ENCODE data around the gene PBX1.

PBX1 gene

DNA sequence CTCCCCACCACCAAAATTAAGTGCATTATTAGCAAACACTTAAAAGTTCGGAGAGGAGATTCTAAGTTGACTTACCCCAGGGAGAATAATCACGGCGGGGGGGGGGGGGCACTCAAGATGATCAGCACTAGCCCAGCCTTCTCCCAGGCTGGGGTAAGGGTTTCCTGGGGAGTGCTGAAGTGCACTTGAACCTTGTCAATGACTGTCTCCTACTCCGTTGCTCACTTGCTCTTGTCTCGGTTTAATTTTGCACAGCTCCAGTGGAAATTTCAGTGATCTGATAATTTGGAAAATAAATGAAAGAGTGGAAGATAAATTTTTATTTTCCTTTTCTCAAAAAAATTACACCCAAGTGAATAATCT lies 59.2 kb downstream of the PBX1 start:
- no peak for DNase-seq (ENCODE audit: low spot score)

GRCh38 chr1:164619006-164619784 lies 60.2 kb downstream of the PBX1 start:
- no peak for DNase-seq (ENCODE audit: low spot score)

- DNase-seq (ENCODE audit: low spot score): no peak
Measured at GRCh38 chr1:164622068-164622845, 63.3 kb downstream of the PBX1 start.

- DNase-seq (ENCODE audit: low spot score): no peak
Measured at GRCh38 chr1:164623805-164624204, 64.8 kb downstream of the PBX1 start.

DNA sequence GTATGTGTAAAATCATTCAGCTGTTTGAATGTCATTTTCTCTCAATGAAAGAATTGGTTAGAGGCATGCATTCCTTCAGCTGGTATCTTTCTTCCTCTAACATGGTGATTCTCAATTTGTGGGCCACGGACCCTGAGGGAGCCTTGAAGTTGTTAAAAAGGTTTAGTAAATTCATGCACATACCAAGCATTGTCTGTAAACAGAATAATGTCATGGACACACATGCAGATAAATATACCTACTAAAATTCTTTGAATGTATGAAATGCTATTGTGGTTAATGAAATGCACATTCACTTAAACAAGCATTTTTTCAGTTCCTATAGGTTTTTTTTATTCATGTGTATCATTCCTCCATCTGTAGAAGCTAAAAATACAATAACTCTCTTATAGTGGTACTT lies 65.4 kb downstream of the PBX1 start:
- DNase-seq (ENCODE audit: low spot score): no peak

DNA sequence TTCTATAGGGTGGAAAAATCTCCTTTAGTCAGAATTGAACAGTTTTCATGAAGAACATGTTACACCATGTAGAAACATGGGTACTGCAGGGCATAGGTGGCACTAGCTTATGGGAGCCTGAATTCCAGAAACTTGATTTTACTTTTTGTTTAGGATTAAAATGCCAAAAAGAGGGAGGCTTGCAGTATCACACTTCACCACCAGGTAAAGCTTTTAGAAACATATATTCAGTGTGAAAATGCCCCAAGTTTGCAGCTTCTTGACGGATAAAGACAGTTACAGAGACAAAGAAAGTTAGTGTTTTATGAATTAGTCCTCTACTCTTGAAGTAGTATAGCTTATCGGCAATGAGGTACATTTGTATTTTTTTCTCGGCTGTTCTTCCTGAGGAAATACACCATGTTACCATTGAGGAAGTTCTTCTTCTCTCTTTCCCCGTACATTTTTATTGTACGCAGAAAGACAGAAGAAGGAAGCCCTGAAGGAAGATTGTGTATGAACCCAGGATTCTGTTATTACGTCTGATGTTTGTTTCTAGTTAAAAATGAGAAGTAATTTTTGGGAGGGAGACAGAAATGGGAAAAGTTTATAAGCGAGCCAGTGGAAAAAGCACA lies 66.1 kb downstream of the PBX1 start:
- DNase-seq (ENCODE audit: low spot score): no peak

DNA sequence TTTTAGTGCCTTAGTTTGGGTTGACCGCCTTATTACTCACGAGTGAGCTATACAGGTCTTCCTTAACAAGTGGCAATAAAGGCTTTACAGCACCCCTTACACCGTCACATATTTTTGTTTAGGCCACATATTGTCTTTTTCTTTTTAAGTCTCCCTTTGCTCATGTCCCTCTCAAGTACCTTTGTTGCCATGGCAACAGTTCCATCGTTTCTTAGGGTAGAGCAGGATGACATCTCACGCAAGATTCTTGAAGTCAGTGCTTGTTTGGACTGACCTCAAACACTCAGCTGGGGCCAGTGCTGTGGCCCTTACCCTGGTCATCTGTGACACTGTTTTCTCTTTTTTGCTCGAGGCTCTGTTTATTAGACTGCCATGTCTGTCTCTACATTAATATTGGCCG lies 69.8 kb downstream of the PBX1 start:
- no peak for DNase-seq (ENCODE audit: low spot score)

DNA sequence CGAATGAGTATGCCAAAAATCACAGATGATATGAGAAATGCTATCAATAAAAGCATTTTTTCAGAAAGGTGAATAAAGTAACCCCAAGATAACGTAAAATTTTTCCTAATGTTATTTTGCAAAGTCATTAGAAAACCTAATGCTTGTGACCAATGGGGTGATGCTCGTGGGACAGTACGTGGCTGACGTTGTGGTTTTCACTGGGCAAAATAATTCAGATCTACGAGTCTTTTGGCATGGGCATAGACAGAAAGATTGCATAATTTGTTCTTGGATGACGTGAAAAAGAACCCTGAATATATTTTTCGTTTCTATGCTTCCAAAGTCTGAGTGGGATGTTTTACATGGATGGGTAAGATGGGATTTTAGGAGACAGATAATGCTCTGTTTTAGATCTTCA lies 71.0 kb downstream of the PBX1 start:
- no peak for DNase-seq (ENCODE audit: low spot score)

DNA sequence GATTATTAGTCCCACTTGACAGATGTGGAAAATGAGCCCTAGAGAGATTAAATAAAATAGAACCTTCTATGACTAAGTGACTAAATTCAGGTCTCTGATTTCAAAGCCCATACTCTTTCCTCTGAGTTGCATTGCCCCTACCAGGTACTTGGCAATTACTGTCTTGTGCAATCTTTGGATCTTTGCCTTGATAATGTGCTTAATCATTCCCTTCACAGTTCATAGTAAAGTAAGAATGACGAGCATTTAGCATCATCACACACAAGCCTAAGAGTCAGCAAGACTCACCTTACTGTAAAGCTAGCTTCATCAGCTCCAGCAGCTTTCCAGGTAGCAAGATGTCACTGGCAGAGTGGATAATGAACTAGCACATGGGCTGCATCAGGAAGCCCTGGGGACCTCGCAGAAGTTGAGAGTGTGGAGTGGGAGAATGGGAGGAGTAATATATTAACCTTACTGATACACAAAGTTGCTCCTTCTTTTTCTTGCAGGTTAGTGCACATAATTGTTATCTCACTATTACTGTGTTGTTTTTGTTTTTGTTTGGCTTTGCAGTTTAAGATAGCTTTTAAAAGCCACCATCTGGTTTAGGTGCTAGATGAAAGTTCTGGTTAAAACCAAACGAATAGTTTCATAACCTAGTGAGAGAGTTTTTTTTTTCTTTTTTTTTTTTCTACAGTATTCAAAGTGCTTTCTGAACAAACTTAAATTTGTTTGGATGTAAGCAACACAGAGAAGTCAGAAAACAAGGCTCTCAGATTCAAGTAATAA lies 71.8 kb downstream of the PBX1 start:
- no peak for DNase-seq (ENCODE audit: low spot score)

GRCh38 chr1:164631751-164632150 lies 72.8 kb downstream of the PBX1 start:
- no peak for DNase-seq (ENCODE audit: low spot score)

- no peak for DNase-seq (ENCODE audit: low spot score)
Measured at GRCh38 chr1:164633997-164634396, 75.0 kb downstream of the PBX1 start.

- no peak for DNase-seq (ENCODE audit: low spot score)
Measured at GRCh38 chr1:164635059-164635802, 76.2 kb downstream of the PBX1 start.

GRCh38 chr1:164635803-164636731 lies 77.1 kb downstream of the PBX1 start:
- no peak for DNase-seq (ENCODE audit: low spot score)

- DNase-seq (ENCODE audit: low spot score): no peak
Measured at GRCh38 chr1:164636757-164637156, 77.8 kb downstream of the PBX1 start.

DNA sequence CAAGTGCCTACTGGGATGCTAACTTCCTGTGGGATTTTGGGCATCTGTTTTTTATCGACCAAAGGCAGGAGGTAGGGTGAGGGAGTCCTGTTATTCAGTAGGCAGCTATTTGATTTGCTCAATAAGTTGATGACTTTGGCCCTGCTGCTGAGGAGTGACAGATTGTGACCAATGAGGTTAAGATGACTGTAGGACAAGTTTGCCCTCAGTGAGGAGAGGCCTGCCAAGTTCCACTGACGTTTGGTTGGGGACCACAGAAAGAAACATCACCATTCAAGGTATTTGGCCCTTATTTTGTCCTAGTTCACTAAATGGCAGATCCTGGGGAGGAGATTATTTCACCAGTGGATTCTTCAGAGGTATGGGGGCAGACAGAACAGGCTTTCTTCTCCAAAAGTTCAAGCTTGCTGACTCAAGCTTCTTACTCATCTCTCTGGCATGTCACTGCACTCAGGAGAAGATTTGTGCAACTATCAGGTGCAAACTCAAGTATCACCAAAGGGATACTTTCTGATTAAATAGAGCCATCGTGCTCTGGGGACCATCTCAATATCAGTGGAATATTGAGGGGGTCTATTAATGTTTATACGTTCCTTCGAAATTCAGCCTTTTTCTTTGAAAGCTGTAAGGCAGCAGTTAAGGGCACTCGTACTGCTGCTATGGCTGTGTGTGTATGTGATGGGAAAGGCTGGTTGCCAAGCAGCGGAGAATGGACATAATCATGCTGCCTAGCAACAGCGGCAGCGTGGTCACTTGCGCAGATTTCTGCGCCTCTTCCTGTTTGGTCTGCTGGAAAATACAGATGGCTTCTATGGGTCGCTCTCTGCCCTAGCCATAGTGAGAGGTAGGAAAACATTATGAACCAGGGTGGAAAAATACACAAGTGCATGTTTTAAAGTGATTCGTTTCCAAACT lies 78.7 kb downstream of the PBX1 start:
- no peak for DNase-seq (ENCODE audit: low spot score)

GRCh38 chr1:164638492-164639202 lies 79.7 kb downstream of the PBX1 start:
- no peak for DNase-seq (ENCODE audit: low spot score)

DNA sequence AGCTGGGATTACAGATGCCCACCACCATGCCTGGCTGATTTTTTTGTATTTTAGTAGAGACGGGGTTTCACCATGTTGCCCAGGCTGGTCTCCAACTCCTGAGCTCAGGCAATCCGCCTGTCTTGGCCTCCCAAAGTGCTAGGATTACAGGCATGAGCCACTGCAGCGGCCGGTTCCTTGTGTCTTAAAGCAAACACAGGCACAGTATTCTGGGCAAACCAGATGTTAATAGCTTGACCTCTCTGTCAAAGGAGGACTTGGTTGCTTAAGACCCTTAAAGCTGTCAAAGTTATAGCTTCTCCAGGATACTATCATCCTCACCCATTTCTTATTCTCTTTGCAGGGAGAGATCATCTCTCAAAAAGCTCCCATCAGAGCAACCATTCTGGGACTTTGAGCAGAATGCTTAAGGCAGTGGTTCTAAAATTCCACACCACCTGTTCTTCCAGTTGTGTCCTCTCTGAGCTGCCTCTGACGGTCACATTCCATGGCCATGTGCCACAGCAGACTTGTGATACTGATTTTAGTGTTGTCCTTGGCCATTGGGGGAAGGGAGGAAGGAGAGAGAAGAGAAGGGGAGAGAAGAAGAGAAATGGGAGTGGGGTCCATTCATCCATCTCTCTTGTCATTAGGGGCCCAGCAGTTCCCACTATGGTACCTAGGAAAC lies 81.8 kb downstream of the PBX1 start:
- no peak for DNase-seq (ENCODE audit: low spot score)

DNA sequence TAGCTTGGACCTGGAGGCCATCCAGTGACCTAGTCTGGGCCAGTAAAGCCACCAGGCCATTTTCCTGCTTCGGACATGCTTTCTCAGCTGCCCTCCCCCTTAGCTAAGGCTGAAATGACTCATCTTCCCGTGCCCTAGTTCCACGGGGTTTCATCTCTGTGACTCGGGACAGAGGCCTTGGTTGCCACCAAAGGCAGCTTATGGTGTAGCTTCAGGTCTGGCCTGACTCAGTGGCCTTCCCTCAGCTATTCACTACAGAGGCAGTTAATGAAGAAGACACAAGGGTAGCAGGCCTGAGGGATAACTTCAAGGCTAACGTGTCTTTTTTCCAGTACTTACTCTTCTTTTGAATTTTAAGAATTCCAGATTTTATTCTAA lies 82.4 kb downstream of the PBX1 start:
- no peak for DNase-seq (ENCODE audit: low spot score)

All from germinal center (tissue), 1 donor.